H1 (cell line): ENCODE data around the gene PITX3.

Experiments used
- CBX8 ChIP-seq: fragments of 300-800, 300-1000 bp; sonication (generic); IDR thresholded peaks from 2 replicates; pipeline ENCODE4 v1.7.1; 2016; ENCODE audit warnings: low read depth, low read length, borderline replicate concordance
- EZH2 ChIP-seq: fragments of 200-600 bp; sonication (generic); IDR thresholded peaks from 2 replicates; pipeline ENCODE4 v1.7.1; 2012; ENCODE audit warnings: low read depth, mild to moderate bottlenecking, moderate library complexity, low read length, inconsistent platforms; ENCODE audit not compliant: severe bottlenecking
- MAFK ChIP-seq: IDR thresholded peaks from 2 replicates; pipeline ENCODE4 v1.6.1; 2012; ENCODE audit warnings: low read depth, mild to moderate bottlenecking, improper control_type of control experiment, low read length
- POLR2AphosphoS5 ChIP-seq: IDR thresholded peaks from 2 replicates; pipeline ENCODE4 v1.6.1; 2011; ENCODE audit warnings: low read depth, low read length
- SP1 ChIP-seq: IDR thresholded peaks from 2 replicates; pipeline ENCODE4 v1.6.1; 2011; ENCODE audit warnings: low read depth, low read length
- SP2 ChIP-seq: IDR thresholded peaks from 2 replicates; pipeline ENCODE4 v1.6.1; 2012; ENCODE audit warnings: mild to moderate bottlenecking, low read length, inconsistent platforms
- TAF1 ChIP-seq: IDR thresholded peaks from 2 replicates; pipeline ENCODE4 v1.6.1; 2011; ENCODE audit warnings: mild to moderate bottlenecking, low read depth, low read length
- YY1 ChIP-seq: IDR thresholded peaks from 2 replicates; pipeline ENCODE4 v1.6.1; 2011; ENCODE audit warnings: low read depth, mild to moderate bottlenecking, low read length
- TF ChIP-seq, protein P1 (sequence below), 3 experiments: IDR thresholded peaks; 1 replicate in 2 of 3; 2 replicates in 1 of 3; pipeline versions ENCODE4 v1.5.1 to v1.6.1; 2011; ENCODE audit warnings: low read length in 3 of 3, mild to moderate bottlenecking in 3 of 3, inconsistent platforms in 2 of 3, low read depth in 1 of 3, moderate library complexity in 1 of 3; ENCODE audit not compliant: insufficient read depth in 1 of 3; ENCODE audit errors: control extremely low read depth in 1 of 3

DNA sequence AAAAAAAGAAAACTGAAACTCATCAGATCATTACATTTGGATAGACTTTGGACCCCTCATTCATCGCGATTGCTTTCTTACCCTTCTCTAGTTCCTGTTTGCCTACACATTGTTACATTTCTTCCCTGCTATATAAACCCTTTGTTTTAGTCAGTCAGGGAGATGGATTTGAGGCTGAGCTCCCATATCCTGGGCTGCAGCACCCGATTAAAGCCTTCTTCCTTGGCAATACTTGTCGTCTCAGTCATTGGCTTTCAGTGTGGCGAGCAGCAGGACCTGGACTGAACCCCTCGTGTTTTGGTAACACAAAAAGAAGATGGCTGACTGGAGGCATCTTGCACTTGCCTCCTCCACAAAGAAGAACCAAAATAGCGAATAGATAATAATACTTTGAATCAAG, 49.4 kb downstream of the PITX3 start:
- TF ChIP-seq, protein P1, sequence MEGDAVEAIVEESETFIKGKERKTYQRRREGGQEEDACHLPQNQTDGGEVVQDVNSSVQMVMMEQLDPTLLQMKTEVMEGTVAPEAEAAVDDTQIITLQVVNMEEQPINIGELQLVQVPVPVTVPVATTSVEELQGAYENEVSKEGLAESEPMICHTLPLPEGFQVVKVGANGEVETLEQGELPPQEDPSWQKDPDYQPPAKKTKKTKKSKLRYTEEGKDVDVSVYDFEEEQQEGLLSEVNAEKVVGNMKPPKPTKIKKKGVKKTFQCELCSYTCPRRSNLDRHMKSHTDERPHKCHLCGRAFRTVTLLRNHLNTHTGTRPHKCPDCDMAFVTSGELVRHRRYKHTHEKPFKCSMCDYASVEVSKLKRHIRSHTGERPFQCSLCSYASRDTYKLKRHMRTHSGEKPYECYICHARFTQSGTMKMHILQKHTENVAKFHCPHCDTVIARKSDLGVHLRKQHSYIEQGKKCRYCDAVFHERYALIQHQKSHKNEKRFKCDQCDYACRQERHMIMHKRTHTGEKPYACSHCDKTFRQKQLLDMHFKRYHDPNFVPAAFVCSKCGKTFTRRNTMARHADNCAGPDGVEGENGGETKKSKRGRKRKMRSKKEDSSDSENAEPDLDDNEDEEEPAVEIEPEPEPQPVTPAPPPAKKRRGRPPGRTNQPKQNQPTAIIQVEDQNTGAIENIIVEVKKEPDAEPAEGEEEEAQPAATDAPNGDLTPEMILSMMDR (IDR thresholded peaks at IDR 0.05; ENCODE audit: control extremely low read depth in 1 of 3, insufficient read depth in 1 of 3, low read depth in 1 of 3, low read length in 3 of 3), result no peak
- no peak for TF ChIP-seq TAF1
- TF ChIP-seq POLR2AphosphoS5, result no peak
- TF ChIP-seq SP1, result no peak
- no peak for TF ChIP-seq YY1
- no peak for TF ChIP-seq SP2
- TF ChIP-seq CBX8, result no peak
- no peak for TF ChIP-seq MAFK
- TF ChIP-seq EZH2, result no peak
